ENCODE data around the gene MCUB. TPM values are rescaled to one million over a fixed set of nuclear protein-coding genes. Genes with fewer than 3 reads are reported as not detected.

Gene MCUB
- total RNA-seq, 1 donor from 2014 or later, result 3.9 TPM

- DNase-seq (ENCODE audit: low spot score, unreplicated experiment), result peak; percentile 75
- Mint-ChIP-seq H3K4me1 (ENCODE audit: low read depth) (peaks cover 27% of the 10 kb centered on the region), H3K27ac (peak within 1 kb of the TSS; percentile 100), H3K27me3 (no peaks in the 10 kb centered on the region), H3K36me3 (ENCODE audit: insufficient read depth) (peaks cover 18% of the 10 kb centered on the region), H3K9me3 (ENCODE audit: low read depth) (no peaks in the 10 kb centered on the region), H3K4me3 (ENCODE audit: low read depth) (peak within 1 kb of the TSS; percentile 96)
- TF ChIP-seq, protein P1, sequence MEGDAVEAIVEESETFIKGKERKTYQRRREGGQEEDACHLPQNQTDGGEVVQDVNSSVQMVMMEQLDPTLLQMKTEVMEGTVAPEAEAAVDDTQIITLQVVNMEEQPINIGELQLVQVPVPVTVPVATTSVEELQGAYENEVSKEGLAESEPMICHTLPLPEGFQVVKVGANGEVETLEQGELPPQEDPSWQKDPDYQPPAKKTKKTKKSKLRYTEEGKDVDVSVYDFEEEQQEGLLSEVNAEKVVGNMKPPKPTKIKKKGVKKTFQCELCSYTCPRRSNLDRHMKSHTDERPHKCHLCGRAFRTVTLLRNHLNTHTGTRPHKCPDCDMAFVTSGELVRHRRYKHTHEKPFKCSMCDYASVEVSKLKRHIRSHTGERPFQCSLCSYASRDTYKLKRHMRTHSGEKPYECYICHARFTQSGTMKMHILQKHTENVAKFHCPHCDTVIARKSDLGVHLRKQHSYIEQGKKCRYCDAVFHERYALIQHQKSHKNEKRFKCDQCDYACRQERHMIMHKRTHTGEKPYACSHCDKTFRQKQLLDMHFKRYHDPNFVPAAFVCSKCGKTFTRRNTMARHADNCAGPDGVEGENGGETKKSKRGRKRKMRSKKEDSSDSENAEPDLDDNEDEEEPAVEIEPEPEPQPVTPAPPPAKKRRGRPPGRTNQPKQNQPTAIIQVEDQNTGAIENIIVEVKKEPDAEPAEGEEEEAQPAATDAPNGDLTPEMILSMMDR (IDR thresholded peaks at IDR 0.05; ENCODE audit: unreplicated experiment), result peak; percentile 72
These were observed 143.1 kb downstream of the MCUB start, which contains the start of gene CASP6 for GRCh38 chr4:109702950-109703663. Gene CASP6 (minus strand): TSS chr4:109703445. CDS start chr4:109703395, 50 bp downstream.

- no peaks in the 10 kb centered on the region for H3K9me3 Mint-ChIP-seq (ENCODE audit: low read depth)
- TF ChIP-seq, protein P1 (IDR thresholded peaks at IDR 0.05; ENCODE audit: unreplicated experiment), result no peak
- peaks cover 18% of the 10 kb centered on the region for H3K36me3 Mint-ChIP-seq (ENCODE audit: insufficient read depth)
- no peaks in the 10 kb centered on the region for H3K27me3 Mint-ChIP-seq
- H3K4me1 Mint-ChIP-seq (ENCODE audit: low read depth), result peaks cover 27% of the 10 kb centered on the region
- peak overlapping the region; percentile 96 for H3K4me3 Mint-ChIP-seq (ENCODE audit: low read depth)
- H3K27ac Mint-ChIP-seq, result peak overlapping the region; percentile 100
- no peak for DNase-seq (ENCODE audit: low spot score, unreplicated experiment)
These were observed 143.8 kb downstream of the MCUB start for GRCh38 chr4:109703664-109704361.

DNA sequence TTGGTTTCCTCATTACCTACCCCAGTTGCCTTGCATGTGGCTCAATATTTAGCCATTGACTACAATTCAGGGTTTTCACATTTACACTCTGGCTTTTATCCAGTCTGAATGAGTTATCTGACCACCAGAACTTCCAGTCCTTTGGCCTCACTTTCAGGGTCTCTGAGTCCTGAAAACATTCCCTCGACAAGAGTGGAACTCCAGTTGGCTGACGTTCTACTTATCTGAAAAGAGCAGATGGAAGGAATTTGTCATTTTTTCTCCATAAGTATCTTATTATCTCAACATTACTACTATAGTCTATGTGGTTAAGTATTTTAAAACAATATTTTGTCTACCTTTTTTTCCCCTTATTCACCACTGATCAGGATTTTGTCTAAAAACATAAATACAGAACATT lies 148.4 kb downstream of the MCUB start:
- H3K36me3 Mint-ChIP-seq (ENCODE audit: insufficient read depth), result peaks cover 7% of the 10 kb centered on the region
- DNase-seq (ENCODE audit: low spot score, unreplicated experiment), result no peak
- TF ChIP-seq, protein P1 (IDR thresholded peaks at IDR 0.05; ENCODE audit: unreplicated experiment), result no peak
- H3K9me3 Mint-ChIP-seq (ENCODE audit: low read depth), result no peaks in the 10 kb centered on the region
- H3K27me3 Mint-ChIP-seq, result no peaks in the 10 kb centered on the region
- H3K27ac Mint-ChIP-seq, result no peak overlapping the region
- H3K4me1 Mint-ChIP-seq (ENCODE audit: low read depth), result peaks cover 8% of the 10 kb centered on the region
- H3K4me3 Mint-ChIP-seq (ENCODE audit: low read depth), result no peak overlapping the region

DNA sequence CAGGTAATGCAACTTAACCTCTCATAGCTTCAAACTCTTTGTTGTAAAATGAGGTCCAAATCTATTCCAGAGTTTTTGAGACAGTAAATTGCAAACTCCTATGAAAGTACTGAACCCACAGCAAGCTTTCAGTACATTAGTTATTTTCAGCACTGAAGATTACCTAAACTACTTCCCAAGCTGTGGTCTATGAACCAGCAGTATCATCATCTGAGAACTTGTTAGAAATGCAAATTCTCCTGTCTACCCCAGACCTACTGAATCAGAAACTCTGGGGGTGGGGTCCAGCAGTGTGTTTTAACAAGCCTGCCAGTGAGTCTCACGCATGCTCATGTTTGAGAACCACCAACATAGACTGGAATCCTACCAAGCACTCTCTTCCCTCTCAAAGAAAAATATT lies 148.9 kb downstream of the MCUB start:
- TF ChIP-seq, protein P1 (IDR thresholded peaks at IDR 0.05; ENCODE audit: unreplicated experiment), result no peak
- H3K36me3 Mint-ChIP-seq (ENCODE audit: insufficient read depth), result peaks cover 7% of the 10 kb centered on the region
- H3K4me1 Mint-ChIP-seq (ENCODE audit: low read depth), result peaks cover 4% of the 10 kb centered on the region
- H3K4me3 Mint-ChIP-seq (ENCODE audit: low read depth), result no peak overlapping the region
- no peak for DNase-seq (ENCODE audit: low spot score, unreplicated experiment)
- no peaks in the 10 kb centered on the region for H3K9me3 Mint-ChIP-seq (ENCODE audit: low read depth)
- no peak overlapping the region for H3K27ac Mint-ChIP-seq
- no peaks in the 10 kb centered on the region for H3K27me3 Mint-ChIP-seq

DNA sequence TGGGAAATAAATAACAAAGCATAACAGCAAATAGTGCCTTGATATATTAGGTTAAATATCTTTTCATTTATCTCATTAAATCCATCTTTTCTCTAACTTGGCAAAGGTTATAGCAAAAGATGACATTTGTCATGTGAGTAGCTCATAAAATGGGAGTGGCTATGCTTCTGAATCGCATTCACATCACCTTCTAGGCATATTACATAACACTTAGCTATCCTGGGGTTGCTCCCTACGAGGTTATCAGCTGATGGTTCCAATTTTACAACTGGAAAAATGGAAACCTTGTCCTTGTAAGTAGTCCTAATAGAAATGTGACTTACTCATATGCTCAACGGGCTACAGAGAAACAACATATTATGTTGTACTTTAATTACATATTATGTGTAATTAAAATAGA lies 153.5 kb downstream of the MCUB start:
- Mint-ChIP-seq H3K36me3 (ENCODE audit: insufficient read depth) (peaks cover 14% of the 10 kb centered on the region), H3K4me1 (ENCODE audit: low read depth) (no peaks in the 10 kb centered on the region), H3K4me3 (ENCODE audit: low read depth) (no peak overlapping the region), H3K9me3 (ENCODE audit: low read depth) (no peaks in the 10 kb centered on the region), H3K27ac (no peak overlapping the region), H3K27me3 (no peaks in the 10 kb centered on the region)
- TF ChIP-seq, protein P1 (IDR thresholded peaks at IDR 0.05; ENCODE audit: unreplicated experiment), result no peak
- no peak for DNase-seq (ENCODE audit: low spot score, unreplicated experiment)
